ENCODE results near the gene GRAP2.

DNA sequence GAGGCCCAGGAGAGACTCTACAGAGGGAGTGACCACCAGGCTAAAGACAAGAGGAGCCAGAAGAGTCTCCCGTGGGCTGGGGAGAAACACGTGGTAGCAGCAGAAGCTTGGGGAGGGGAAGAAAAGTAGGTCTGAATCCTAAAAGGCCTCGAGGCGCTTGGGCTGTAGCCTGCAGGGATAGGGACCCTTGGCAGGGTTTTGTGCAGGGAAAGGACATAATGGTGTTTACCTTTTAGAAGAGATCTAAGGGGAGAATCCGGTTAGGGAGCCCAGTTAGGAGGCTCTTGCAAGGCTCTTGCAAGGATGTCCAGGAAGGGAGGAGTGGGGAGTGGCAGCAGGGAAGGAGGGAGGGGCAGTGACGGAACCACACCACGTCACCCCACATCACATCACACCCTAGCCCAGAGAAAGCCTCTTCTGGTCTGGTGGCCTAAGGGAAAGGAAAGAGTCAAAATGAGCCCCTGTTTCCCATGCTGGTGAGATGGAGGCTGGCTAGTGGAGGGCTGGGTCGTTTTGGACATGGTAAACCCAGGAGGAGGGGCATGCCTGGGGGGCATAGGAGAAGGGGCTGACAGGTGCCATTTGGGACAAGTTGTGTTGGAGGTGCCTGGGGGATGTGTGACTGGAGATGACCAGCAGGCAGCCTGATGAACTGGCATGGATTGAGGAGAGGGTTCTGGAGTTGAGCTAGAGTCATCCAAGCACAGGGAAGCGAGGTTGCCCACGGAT, 87.7 kb downstream of the GRAP2 start:
- TF ChIP-seq, protein P1, sequence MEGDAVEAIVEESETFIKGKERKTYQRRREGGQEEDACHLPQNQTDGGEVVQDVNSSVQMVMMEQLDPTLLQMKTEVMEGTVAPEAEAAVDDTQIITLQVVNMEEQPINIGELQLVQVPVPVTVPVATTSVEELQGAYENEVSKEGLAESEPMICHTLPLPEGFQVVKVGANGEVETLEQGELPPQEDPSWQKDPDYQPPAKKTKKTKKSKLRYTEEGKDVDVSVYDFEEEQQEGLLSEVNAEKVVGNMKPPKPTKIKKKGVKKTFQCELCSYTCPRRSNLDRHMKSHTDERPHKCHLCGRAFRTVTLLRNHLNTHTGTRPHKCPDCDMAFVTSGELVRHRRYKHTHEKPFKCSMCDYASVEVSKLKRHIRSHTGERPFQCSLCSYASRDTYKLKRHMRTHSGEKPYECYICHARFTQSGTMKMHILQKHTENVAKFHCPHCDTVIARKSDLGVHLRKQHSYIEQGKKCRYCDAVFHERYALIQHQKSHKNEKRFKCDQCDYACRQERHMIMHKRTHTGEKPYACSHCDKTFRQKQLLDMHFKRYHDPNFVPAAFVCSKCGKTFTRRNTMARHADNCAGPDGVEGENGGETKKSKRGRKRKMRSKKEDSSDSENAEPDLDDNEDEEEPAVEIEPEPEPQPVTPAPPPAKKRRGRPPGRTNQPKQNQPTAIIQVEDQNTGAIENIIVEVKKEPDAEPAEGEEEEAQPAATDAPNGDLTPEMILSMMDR (conservative IDR thresholded peaks at IDR 0.05; ENCODE audit: low read length) = no peak
- no peak for TF ChIP-seq EZH2phosphoT487 (IDR thresholded peaks at IDR 0.05; ENCODE audit: borderline replicate concordance)

Data from Loucy (cell line).